Gastrocnemius medialis (tissue), 4 donors: Measurements from ENCODE around the gene RFT1.

Source experiments
- CTCF ChIP-seq, 5 experiments: fragments of 450-650 bp in 3 of 5; fragments of 200-600 bp in 2 of 5; sonication (generic) in 2 of 5; IDR thresholded peaks in 4 of 5; conservative IDR thresholded peaks in 1 of 5; 1 replicate in 4 of 5; 2 replicates in 1 of 5; pipeline ENCODE4 v1.5.1; 2016 to 2019; ENCODE audit warnings: antibody characterized with exemption in 5 of 5, mild to moderate bottlenecking in 3 of 5, moderate library complexity in 3 of 5
- POLR2A ChIP-seq, 2 donors: fragments of 450-650 bp; IDR thresholded peaks; one replicate each; pipeline ENCODE4 v1.6.1; 2017; ENCODE audit warnings: antibody characterized with exemption in 2 of 2, mild to moderate bottlenecking in 2 of 2, moderate library complexity in 2 of 2

- TF ChIP-seq POLR2A (IDR thresholded peaks at IDR 0.05) = no peak
- no peak for TF ChIP-seq CTCF (IDR thresholded peaks at IDR 0.05 in 4 of 5, conservative IDR thresholded peaks at IDR 0.05 in 1 of 5)
Measured at GRCh38 chr3:53131096-53131495, 861 bp upstream of the RFT1 start.
